GM19438 (cell line): ENCODE results near the gene CD22.

Source experiments
- ATAC-seq: cut with Tn5 transposase; IDR thresholded peaks from one replicate; pipeline ENCODE4 v1.9.1; 2021; ENCODE audit warnings: low read depth; ENCODE audit not compliant: unreplicated experiment

The CD22 gene

DNA sequence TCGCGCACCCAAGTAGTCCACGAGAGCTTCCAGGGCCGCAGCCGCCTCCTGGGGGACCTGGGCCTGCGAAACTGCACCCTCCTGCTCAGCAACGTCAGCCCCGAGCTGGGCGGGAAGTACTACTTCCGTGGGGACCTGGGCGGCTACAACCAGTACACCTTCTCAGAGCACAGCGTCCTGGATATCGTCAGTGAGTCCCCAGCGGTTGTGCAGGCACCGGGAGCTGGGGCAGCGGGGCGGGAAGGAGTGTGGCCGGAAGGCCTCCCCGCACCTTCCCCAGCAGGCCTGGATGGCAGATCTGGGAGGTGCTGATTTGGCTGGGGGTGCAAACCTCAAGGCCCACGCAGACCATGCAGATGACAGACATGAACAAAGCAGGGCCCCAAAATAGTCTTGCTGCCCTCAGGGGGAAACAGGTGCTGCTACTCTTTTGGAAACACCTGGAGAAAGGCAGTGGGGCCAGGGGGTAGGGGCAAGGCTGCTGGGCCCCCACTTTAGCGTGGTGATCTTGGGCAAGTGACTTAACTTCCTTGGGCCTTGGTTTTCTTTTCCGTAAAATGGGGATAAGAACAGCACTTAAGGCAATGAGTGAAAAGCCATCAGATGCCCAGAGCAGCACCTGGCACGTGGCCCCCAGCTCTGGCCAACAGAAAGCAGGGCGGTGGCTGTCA is 33.1 kb upstream of the CD22 start:
- no peak for ATAC-seq

DNA sequence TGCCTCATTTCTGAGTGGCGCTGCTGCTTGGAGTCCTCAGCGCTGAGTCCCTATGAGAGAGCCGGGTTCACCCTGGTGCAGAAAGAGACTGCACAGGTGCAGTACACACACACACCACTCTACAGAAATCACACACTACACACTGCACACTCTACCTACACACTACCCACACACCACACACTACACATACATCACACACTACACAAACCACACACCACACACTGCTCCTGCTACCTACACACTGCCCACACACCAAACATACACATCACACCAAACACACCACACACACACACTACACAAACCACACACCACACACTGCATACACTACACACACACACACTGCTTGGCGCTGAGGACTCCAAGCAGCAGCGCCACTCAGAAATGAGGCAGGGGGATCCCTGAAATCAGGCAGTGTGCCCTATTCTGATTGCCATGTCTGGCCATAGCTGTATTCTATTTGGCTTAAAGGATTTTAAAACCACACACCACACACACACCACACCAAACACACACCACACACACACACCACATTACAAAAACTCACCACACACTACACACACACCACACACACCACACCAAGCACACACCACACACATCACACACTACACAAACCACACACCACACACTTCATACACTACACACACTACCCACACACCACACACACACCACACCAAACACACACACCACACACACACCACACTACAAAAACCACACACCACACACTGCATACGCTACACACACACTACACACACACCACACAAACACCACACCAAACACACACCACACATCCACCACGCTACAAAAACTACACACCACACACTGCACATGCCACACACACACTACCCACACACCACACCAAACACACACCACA is 32.1 kb upstream of the CD22 start:
- ATAC-seq = no peak

DNA sequence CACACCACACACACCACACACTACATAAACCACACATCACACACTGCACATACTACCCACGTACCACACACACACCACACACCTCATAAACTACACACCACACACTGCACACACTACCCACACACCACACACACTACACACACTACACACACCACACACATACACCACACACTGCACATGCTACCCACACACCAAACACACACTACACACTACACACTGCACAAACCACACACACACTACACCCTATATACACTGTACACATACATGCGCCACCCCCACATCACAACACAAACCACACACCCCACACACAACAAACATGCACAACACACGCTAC is 31.5 kb upstream of the CD22 start:
- ATAC-seq = no peak

DNA sequence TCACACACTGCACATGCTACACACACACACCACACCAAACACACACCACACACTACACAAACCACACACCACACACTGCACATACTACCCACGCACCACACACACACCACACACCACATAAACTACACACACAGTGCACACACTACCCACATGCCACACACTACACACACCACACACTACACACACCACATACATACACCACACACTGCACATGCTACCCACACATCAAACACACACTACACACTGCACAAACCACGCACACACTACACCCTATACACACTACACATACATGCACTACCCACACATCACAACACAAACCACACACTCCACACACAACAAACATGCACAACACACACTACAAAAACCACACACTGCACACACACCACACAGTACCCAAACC is 31.1 kb upstream of the CD22 start:
- no peak for ATAC-seq

DNA sequence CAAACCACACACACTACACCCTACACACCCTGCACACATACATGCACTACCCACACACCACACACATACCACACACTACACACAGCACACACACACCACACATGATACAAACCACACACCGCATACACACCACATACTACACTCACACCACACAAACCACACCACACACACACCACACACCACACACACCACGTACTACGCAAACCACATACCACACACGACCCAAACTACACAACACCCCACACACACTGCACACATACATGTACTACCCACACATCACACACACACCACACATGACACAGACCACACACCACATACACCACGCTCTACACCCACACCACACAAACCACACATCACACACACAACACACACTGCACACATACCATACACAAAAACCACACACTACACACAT is 30.4 kb upstream of the CD22 start:
- no peak for ATAC-seq

DNA sequence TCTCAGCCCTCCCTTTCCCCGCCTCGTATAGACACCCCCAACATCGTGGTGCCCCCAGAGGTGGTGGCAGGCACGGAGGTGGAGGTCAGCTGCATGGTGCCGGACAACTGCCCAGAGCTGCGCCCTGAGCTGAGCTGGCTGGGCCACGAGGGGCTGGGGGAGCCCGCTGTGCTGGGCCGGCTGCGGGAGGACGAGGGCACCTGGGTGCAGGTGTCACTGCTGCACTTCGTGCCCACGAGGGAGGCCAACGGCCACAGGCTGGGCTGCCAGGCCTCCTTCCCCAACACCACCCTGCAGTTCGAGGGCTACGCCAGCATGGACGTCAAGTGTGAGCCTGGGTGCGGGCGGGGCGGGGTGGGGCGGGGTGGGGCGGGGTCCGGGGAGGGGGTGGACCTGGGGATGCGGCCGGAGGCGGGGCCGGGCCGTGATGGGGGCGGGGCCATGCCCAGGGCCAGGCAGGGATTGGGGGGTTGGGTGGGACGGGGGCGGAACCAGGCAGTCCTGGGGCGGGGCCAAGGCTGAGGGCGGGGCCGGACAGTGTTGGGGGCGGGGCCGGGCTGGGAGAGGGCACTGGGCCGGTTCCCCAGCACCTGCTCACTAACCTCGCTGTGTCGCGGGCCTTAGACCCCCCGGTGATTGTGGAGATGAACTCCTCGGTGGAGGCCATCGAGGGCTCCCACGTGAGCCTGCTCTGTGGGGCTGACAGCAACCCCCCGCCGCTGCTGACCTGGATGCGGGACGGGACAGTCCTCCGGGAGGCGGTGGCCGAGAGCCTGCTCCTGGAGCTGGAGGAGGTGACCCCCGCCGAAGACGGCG is 29.3 kb upstream of the CD22 start:
- no peak for ATAC-seq

DNA sequence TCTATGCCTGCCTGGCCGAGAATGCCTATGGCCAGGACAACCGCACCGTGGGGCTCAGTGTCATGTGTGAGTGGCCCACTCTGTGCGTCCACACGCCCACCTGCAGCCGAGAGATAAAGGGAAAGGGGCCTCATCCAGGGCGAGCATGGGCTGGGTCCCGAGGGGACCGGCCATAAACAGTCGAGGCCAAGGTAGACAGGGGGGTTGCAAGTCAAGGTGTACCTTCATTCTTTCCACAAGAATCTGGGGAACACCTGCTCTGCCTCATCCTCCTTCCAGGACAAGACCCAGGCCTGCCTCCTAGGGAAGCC is 28.7 kb upstream of the CD22 start:
- ATAC-seq = no peak

DNA sequence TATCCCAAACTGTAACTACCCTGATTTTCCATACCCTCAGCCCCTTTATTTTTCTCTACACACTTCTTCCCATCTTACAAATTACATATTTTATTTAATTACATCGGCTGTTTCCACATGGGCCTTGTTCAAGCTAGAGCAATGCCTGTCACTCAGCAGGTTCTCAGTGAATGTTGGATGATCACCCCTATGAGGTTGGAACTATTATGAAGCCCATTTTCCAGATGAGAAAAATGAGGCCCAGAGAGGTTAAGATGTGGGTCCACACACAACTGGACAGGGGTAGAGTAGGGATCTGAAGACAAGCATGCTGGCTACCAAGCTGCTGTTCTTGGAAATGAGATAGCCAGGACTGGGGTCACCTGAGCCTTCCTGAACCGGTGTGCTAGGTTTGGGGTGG is 27.0 kb upstream of the CD22 start:
- no peak for ATAC-seq

DNA sequence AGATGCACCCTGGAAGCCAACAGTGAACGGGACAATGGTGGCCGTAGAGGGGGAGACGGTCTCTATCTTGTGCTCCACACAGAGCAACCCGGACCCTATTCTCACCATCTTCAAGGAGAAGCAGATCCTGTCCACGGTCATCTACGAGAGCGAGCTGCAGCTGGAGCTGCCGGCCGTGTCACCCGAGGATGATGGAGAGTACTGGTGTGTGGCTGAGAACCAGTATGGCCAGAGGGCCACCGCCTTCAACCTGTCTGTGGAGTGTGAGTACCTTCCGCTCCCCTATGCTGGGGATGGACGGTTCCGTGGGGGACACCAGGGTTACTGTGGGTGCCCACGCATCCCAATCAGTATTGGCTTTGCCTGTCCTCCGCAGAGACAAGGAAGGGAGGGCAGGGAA is 26.5 kb upstream of the CD22 start:
- no peak for ATAC-seq

DNA sequence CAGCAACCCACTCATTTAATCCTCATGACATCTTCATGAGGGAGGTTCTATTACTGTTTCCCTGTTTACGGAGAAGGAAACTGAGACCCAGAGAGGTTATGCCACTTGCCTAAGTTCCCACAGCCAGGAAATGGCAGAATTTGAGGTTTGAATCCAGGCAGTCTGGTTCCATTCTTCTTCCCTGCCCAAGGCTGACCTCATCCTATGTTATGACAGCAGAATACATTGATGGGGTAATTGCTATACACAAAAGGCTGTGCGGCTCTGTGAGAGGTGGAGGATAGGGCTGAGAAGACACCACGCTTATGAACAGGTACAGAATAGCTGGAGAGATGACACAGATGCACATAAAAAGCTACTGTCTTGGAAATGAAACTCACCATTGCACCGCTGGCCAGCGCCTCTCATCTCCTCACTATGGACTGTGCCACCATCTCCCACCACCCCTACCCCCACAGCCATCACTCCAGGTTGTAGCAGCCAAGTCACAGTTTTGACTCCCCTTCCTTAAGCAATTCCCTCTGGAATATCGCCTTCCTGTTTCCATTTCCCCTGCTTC is 25.6 kb upstream of the CD22 start:
- ATAC-seq = no peak

DNA sequence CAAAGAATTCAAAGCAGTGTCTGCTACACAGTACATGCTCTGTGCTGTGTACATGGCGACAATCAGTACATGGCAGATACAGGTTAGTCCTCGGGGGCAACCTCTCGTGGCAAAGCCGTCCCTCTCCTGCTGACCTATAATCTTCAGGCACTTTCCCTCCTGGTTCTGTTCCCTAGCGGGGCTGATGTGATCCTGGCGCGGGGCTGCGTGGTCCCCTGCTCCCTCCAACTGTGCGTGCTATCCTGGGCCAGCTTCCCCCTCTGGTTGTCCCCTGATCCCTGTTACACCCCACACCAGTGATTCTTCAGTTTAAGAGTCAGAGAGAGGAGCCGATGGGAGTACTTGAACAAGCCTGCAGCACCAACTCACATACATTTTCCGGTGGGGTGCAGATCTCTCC is 25.0 kb upstream of the CD22 start:
- no peak for ATAC-seq

DNA sequence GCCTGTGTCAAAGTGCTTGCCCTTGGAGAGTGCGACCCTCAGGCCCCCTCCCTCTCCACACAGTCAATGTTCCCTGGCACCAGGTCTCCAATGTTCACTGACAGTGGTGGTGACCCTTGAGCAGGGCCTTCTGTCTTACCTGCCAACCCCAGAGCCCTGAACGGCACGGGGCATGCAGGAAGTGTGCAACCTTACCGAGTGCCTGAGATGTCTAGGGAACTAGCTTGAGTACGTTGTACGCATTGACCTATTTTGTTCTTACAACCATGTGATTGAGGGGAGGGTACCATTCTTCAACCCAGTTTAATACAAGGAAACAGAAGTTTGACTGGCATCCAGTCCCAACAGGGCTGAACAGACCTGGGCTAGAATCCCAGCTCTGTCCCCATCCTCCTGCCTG is 23.8 kb upstream of the CD22 start:
- no peak for ATAC-seq

DNA sequence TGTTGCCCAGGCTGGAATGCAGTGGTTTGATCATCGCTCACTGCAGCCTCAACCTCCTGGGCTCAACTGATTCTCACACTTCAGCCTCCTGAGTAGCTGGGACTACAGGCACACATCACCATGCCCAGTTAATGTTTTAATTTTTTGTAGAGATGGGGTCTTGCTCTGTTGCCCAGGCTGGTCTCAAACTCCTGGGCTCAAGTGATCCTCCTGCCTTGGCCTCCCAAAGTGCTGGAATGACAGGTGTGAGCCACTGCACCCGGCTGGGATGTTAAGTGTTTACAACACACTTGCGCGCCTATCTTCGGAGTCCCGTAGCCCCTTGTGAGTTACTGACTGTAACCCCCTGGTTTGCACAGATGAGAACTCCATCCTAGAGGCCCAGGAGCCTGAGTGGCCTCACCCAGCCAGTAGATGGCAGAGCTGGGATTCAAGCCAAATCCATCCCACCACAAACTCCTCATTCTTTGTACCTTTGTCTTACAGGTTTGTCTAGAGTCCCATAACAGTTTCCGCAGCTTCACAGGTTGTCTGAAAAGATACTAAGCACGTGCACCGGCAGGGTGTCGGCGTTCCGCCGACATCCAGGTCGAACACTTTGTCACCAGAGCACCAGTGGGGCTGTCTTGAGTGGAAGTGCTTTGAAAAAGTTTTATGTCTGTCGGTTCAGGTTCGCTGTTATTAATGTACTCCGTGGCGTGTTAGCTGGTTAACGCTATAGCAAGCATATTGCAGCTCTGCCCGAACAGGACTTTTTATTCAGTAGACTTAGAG is 22.3 kb upstream of the CD22 start:
- ATAC-seq = no peak

DNA sequence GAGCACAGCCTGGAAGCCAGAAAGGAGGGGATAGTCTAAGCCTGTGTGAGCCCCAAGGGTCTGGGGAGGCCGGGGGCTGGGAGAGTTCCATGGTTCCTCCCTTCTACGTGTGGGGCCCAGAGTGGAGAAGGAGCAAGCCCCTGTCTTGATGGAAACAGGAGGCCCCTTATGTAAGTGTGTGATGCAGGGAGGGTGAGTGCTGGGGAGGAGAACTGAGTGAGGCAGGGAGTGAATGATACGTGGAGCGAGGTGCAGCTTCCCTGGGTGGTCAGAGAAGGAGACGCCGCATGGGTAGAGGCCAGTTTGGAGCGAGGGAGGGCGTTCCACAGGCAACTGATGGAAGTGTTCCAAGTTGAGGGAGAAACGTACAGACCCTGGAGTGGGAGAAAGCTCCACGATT is 21.1 kb upstream of the CD22 start:
- no peak for ATAC-seq

DNA sequence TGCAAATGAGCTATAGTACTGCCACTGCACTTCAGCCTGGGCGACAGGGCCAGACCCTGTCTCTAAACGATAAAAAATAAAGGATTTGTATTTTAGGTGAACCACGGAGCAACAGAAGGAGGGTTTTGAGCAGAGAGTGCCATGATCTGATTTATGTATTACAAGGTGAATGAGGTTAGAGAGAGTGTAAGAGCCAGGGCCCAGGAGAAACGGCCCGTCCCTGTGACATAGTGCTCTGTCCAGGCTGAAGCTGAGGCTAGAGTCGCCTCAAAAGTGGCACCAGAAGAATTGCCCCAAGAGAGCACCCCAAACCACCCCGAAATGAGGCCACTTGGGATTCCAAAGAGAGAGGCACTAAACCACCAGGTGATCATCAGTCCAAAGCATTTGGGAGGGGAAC is 20.1 kb upstream of the CD22 start:
- ATAC-seq = no peak

DNA sequence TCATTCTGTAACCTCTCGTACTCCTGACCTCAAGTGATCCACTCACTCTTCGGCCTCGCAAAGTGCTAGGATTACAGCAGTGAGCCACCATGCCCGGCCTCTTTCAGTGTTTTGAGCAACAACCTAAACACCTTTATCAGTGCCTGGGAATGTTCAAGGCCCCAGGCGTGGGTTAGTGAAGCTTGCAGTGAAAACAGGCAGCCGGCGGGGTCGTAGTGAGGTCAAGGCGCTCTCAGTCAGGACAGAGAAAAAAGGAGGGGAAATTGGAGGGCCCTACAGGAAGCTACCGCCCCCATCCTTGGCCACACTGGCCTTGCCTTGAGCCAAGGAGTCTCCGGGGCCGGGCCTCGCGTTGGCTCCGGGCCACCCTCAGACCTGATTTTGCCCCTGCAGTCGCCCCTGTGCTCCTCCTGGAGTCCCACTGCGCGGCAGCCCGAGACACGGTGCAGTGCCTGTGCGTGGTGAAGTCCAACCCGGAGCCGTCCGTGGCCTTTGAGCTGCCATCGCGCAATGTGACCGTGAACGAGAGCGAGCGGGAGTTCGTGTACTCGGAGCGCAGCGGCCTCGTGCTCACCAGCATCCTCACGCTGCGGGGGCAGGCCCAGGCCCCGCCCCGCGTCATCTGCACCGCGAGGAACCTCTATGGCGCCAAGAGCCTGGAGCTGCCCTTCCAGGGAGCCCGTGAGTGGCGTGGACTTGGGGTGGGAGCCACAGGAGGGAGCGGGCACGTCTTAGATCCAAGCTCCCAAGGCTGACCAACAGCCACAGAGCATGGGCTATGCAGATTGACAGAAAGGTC is 19.3 kb upstream of the CD22 start:
- ATAC-seq = no peak

DNA sequence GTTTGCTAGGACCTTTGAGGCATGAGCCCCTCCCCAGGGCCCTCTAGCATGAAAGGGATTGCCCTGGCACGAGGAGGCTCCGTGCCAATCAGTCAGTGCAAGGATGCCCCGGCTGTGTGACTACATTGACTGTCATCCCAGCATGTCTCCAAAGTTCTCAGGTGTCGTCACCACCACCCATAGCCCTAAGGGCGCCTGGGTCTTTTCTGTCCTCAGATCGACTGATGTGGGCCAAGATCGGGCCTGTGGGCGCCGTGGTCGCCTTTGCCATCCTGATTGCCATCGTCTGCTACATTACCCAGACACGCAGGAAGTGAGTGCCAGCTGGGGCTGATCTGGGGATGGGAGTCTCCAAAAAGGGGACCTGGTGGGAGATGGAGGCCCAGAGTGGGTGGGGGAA is 18.7 kb upstream of the CD22 start:
- no peak for ATAC-seq

DNA sequence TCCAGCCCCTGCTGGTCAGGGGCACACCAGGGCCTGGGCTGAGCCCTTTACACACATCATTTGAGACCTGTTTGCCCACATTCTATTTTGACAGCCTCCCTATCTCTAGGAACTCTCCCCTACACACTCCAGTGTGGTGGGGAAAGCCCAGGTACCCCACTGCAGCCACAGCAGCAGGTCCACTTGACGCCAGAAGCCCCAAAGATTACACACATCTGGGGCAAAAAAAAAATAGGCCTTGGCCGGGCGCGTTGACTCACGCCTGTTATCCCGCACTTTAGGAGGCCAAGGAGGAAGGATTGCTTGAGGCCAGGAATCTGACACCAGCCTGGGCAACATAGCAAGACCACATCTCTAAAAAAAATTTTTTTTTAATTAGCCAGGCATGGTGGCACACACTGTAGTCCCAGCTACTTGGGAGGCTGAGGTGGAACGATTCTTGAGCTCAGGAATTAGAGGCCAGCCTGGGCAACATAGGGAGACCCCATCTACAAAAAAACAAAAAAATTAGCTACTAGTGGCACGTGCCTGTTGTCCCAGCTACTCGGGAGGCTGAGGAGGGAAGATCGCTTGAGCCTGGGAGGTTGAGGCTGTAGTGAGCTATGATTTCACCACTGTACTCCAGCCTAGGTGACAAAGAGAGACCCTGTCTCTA is 18.0 kb upstream of the CD22 start:
- ATAC-seq = no peak

DNA sequence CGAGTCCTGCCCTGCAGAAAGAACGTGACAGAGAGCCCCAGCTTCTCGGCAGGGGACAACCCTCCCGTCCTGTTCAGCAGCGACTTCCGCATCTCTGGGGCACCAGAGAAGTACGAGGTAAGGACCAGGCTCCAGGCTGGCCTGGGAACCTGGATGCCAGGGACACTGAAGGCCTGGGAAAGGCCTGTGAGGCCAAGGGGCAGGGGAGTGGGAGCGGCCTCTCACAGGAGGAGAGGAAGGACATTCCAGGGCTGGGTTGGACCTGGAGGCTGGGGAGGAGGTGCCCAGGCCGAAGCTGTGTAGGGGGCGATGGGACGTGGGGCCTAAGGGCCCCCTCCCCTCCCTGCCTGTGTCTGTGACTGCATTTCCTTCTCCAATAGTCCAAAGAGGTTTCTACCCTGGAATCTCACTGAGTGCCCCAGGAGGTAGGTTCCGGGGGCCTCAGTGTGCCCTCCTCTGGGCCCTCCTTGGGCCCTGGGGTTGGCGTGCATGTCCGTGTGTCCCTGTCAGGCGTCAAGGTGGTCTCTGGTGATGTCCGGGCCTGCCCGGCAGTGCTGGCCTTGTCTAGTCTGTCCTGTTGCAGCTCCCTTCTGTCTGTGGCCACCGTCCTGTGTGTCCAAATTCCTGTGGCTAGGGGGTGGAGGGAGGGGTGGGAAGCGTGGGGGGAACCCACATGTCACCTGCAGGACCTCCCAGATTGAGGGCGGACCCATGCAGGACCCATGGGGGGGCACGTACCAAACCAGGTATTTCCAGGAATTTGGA is 16.9 kb upstream of the CD22 start:
- no peak for ATAC-seq
